ENCODE results near the gene MOCS2. TPM values are rescaled to one million over a fixed set of nuclear protein-coding genes. Genes with fewer than 3 reads are reported as not detected.
"Not testable (repeated sequence)": the region's sequence is repeated elsewhere in the genome, so short reads cannot be mapped to it uniquely, and the experiment has no call there.

Gene MOCS2
- polyA plus RNA-seq, 3 donors, result 4.4 to 20.5 (median 18.4) TPM

- Histone ChIP-seq H3K27ac (ENCODE audit: low read depth in 1 of 2, low read length in 2 of 2) (no peak overlapping the region), H4K20me1 (ENCODE audit: insufficient read depth, low read length) (no peaks in the 10 kb centered on the region), H3K4me3 (replicated peaks in 1 of 3; ENCODE audit: low read depth in 2 of 3, low read length in 3 of 3) (no peak overlapping the region), H3K36me3 (replicated peaks in 1 of 2; ENCODE audit: control insufficient read depth in 1 of 2, insufficient read depth in 2 of 2, low read length in 2 of 2) (no peaks in the 10 kb centered on the region), H2AFZ (ENCODE audit: insufficient read depth, low read depth, low read length, poor library complexity, severe bottlenecking) (no peak overlapping the region), H3K79me2 (ENCODE audit: insufficient read depth, low read length) (no peaks in the 10 kb centered on the region), H3K4me2 (replicated peaks; ENCODE audit: extremely low read depth, low read length, poor library complexity, severe bottlenecking) (no peak overlapping the region), H3K9me3 (replicated peaks in 1 of 2; ENCODE audit: control insufficient read depth in 1 of 2, insufficient read depth in 1 of 2, low read length in 2 of 2) (no peaks in the 10 kb centered on the region), H3K9ac (ENCODE audit: insufficient read depth, low read length, poor library complexity, severe bottlenecking) (no peak overlapping the region), H3K4me1 (ENCODE audit: control insufficient read depth in 1 of 2, insufficient read depth in 2 of 2, low read length in 2 of 2) (peaks cover 8 to 11% of the 10 kb centered on the region in 2 donors), H3K27me3 (ENCODE audit: control insufficient read depth in 2 of 2, insufficient read depth in 2 of 2, low read length in 2 of 2) (no peaks in the 10 kb centered on the region)
- TF ChIP-seq, protein P1, sequence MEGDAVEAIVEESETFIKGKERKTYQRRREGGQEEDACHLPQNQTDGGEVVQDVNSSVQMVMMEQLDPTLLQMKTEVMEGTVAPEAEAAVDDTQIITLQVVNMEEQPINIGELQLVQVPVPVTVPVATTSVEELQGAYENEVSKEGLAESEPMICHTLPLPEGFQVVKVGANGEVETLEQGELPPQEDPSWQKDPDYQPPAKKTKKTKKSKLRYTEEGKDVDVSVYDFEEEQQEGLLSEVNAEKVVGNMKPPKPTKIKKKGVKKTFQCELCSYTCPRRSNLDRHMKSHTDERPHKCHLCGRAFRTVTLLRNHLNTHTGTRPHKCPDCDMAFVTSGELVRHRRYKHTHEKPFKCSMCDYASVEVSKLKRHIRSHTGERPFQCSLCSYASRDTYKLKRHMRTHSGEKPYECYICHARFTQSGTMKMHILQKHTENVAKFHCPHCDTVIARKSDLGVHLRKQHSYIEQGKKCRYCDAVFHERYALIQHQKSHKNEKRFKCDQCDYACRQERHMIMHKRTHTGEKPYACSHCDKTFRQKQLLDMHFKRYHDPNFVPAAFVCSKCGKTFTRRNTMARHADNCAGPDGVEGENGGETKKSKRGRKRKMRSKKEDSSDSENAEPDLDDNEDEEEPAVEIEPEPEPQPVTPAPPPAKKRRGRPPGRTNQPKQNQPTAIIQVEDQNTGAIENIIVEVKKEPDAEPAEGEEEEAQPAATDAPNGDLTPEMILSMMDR (IDR thresholded peaks at IDR 0.05), result no peak
- DNase-seq, result no peak
- Mint-ChIP-seq H3K4me3 (no peak overlapping the region), H3K27ac (no peak overlapping the region), H3K9me3 (peaks cover 0 to 10% (median 3%) of the 10 kb centered on the region in 7 donors), H3K4me1 (peaks cover 13% of the 10 kb centered on the region), H3K36me3 (no peaks in the 10 kb centered on the region), H3K27me3 (ENCODE audit: low read depth in 3 of 3) (peaks cover 0 to 3% (median 3%) of the 10 kb centered on the region in 3 donors)
- intact Hi-C loops (cut with micrococcal nuclease), result no loop called here
- 89% methylated on average over 7 of the region's 9 CpGs for WGBS (ENCODE audit: insufficient coverage)
These were observed 4.4 kb upstream of the MOCS2 start for GRCh38 chr5:53113947-53114346.

DNA sequence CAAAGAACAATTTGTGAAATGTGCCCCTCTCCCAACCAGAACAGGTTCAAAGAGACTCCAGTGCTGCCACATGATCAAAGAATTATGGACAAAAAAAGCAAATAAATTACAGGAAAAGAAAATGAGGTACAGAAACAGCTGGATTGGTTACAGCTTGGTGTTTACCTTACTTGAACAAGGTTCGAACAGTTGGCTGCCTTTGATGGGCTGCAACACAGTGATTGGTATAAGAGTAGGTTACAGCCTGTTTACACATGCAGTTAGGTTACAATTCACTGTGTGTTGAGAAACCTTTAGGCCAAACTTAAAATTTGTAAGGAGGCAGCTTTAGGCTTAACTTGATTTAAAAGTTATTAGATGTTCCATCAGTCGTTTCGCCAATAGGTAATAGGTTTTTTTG lies 3.4 kb upstream of the MOCS2 start:
- no peak overlapping the region for H3K27ac Mint-ChIP-seq
- H3K4me2 ChIP-seq (replicated peaks; ENCODE audit: extremely low read depth, low read length, poor library complexity, severe bottlenecking), result no peak overlapping the region

GRCh38 chr5:53112307-53112706 lies 2.8 kb upstream of the MOCS2 start:
- intact Hi-C loops (cut with micrococcal nuclease); H3K79me2 ChIP-seq (ENCODE audit: insufficient read depth, low read length); H3K27ac ChIP-seq (ENCODE audit: low read depth in 1 of 2, low read length in 2 of 2); H3K27me3 ChIP-seq (ENCODE audit: control insufficient read depth in 2 of 2, insufficient read depth in 2 of 2, low read length in 2 of 2); H3K9me3 ChIP-seq (replicated peaks in 1 of 2; ENCODE audit: control insufficient read depth in 1 of 2, insufficient read depth in 1 of 2, low read length in 2 of 2); H2AFZ ChIP-seq (ENCODE audit: insufficient read depth, low read depth, low read length, poor library complexity, severe bottlenecking); DNase-seq; H3K27ac Mint-ChIP-seq; H3K27me3 Mint-ChIP-seq (ENCODE audit: low read depth in 3 of 3); H3K4me2 ChIP-seq (replicated peaks; ENCODE audit: extremely low read depth, low read length, poor library complexity, severe bottlenecking); H3K9ac ChIP-seq (ENCODE audit: insufficient read depth, low read length, poor library complexity, severe bottlenecking); H3K4me3 ChIP-seq (replicated peaks in 1 of 3; ENCODE audit: low read depth in 2 of 3, low read length in 3 of 3); H3K4me3 Mint-ChIP-seq; H3K36me3 Mint-ChIP-seq; H3K9me3 Mint-ChIP-seq; H4K20me1 ChIP-seq (ENCODE audit: insufficient read depth, low read length); H3K36me3 ChIP-seq (replicated peaks in 1 of 2; ENCODE audit: control insufficient read depth in 1 of 2, insufficient read depth in 2 of 2, low read length in 2 of 2): not testable (repeated sequence)
- 89% methylated on average over 5 of the region's 6 CpGs for WGBS (ENCODE audit: insufficient coverage)
- peaks cover 10 to 15% of the 10 kb centered on the region in 2 donors for H3K4me1 ChIP-seq (ENCODE audit: control insufficient read depth in 1 of 2, insufficient read depth in 2 of 2, low read length in 2 of 2)
- H3K4me1 Mint-ChIP-seq, result peaks cover 16% of the 10 kb centered on the region

More for the DNA sequence above, 3.4 kb upstream of the MOCS2 start:
- no peak for DNase-seq
- peaks cover 0 to 10% (median 3%) of the 10 kb centered on the region in 7 donors for H3K9me3 Mint-ChIP-seq
- intact Hi-C loops (cut with micrococcal nuclease), result no loop called here
- Histone ChIP-seq H3K9ac (ENCODE audit: insufficient read depth, low read length, poor library complexity, severe bottlenecking) (no peak overlapping the region), H3K27me3 (ENCODE audit: control insufficient read depth in 2 of 2, insufficient read depth in 2 of 2, low read length in 2 of 2) (no peaks in the 10 kb centered on the region), H3K36me3 (replicated peaks in 1 of 2; ENCODE audit: control insufficient read depth in 1 of 2, insufficient read depth in 2 of 2, low read length in 2 of 2) (no peaks in the 10 kb centered on the region), H2AFZ (ENCODE audit: insufficient read depth, low read depth, low read length, poor library complexity, severe bottlenecking) (no peak overlapping the region), H3K27ac (ENCODE audit: low read depth in 1 of 2, low read length in 2 of 2) (no peak overlapping the region), H3K9me3 (replicated peaks in 1 of 2; ENCODE audit: control insufficient read depth in 1 of 2, insufficient read depth in 1 of 2, low read length in 2 of 2) (no peaks in the 10 kb centered on the region), H3K4me3 (replicated peaks in 1 of 3; ENCODE audit: low read depth in 2 of 3, low read length in 3 of 3) (no peak overlapping the region), H3K4me1 (ENCODE audit: control insufficient read depth in 1 of 2, insufficient read depth in 2 of 2, low read length in 2 of 2) (peaks cover 10 to 15% of the 10 kb centered on the region in 2 donors), H4K20me1 (ENCODE audit: insufficient read depth, low read length) (no peaks in the 10 kb centered on the region), H3K79me2 (ENCODE audit: insufficient read depth, low read length) (no peaks in the 10 kb centered on the region)
- H3K36me3 Mint-ChIP-seq, result no peaks in the 10 kb centered on the region
- TF ChIP-seq, protein P1 (IDR thresholded peaks at IDR 0.05), result no peak
- no peak overlapping the region for H3K4me3 Mint-ChIP-seq
- H3K4me1 Mint-ChIP-seq, result peaks cover 16% of the 10 kb centered on the region
- peaks cover 0 to 3% (median 0%) of the 10 kb centered on the region in 3 donors for H3K27me3 Mint-ChIP-seq (ENCODE audit: low read depth in 3 of 3)
- 100% methylated on average over 1 of the region's 3 CpGs for WGBS (ENCODE audit: insufficient coverage)
